ENCODE results near the gene DLAT.

- no peak for TF ChIP-seq POLR2A (IDR thresholded peaks at IDR 0.05)
- TF ChIP-seq, protein P1, sequence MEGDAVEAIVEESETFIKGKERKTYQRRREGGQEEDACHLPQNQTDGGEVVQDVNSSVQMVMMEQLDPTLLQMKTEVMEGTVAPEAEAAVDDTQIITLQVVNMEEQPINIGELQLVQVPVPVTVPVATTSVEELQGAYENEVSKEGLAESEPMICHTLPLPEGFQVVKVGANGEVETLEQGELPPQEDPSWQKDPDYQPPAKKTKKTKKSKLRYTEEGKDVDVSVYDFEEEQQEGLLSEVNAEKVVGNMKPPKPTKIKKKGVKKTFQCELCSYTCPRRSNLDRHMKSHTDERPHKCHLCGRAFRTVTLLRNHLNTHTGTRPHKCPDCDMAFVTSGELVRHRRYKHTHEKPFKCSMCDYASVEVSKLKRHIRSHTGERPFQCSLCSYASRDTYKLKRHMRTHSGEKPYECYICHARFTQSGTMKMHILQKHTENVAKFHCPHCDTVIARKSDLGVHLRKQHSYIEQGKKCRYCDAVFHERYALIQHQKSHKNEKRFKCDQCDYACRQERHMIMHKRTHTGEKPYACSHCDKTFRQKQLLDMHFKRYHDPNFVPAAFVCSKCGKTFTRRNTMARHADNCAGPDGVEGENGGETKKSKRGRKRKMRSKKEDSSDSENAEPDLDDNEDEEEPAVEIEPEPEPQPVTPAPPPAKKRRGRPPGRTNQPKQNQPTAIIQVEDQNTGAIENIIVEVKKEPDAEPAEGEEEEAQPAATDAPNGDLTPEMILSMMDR (IDR thresholded peaks at IDR 0.05), result no peak
Observed at GRCh38 chr11:112025707-112026106, 499 bp downstream of the DLAT start.

All from heart left ventricle (tissue), 13 donors.